ENCODE results near the gene DLGAP1.
A peak's percentile ranks its signal among the peaks of the same experiment; 100 is the strongest.
"Not testable (repeated sequence)": the region's sequence is repeated elsewhere in the genome, so short reads cannot be mapped to it uniquely, and the experiment has no call there.

DLGAP1 gene

GRCh38 chr18:4063545-4063944, 391.6 kb downstream of the DLGAP1 start:
- no peak for DNase-seq

GRCh38 chr18:4060427-4061281, 394.5 kb downstream of the DLGAP1 start:
- no peak for DNase-seq

- DNase-seq, result no peak
These were observed 396.9 kb downstream of the DLGAP1 start for GRCh38 chr18:4058179-4058578.

DNA sequence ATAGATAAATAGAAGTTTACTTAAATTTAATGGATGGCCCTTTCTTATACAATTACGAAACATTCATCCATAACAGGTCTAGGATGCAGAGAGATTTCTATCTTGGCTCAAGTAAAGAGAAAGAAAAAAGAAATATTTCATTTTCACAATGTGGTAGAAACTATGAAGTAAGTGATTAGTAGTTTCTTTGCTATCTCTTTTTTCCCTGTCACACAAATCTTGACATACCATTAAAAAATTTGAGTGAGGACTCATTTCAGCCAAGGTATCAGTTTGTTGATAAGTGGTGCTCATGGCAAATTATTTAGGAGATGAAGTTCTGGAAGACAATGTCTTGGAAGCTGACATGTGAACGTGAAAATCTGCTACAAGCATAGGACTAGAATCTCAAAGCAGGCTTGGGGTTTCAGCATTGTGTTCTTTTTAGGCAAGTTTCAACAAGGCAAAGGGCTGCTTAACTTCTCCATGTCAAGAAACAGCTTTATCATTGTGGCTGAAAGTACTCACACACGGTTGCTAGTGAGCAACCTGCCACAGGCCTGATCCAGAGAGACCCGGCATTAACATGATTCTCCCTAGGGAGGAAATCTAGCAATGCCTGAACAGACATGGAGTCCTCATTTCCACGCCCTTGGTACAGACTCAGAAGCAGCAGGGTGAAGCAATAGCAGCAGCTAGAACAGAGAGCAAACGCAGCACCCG, 414.6 kb downstream of the DLGAP1 start:
- no peak for DNase-seq

GRCh38 chr18:4035521-4035920, 419.6 kb downstream of the DLGAP1 start:
- no peak for DNase-seq

- not testable (repeated sequence) for DNase-seq
These were observed 420.3 kb downstream of the DLGAP1 start for GRCh38 chr18:4034815-4035214.

- no peak for DNase-seq
These were observed 428.6 kb downstream of the DLGAP1 start for GRCh38 chr18:4026542-4026941.

- no peak for DNase-seq
These were observed 430.4 kb downstream of the DLGAP1 start for GRCh38 chr18:4024702-4025101.

DNA sequence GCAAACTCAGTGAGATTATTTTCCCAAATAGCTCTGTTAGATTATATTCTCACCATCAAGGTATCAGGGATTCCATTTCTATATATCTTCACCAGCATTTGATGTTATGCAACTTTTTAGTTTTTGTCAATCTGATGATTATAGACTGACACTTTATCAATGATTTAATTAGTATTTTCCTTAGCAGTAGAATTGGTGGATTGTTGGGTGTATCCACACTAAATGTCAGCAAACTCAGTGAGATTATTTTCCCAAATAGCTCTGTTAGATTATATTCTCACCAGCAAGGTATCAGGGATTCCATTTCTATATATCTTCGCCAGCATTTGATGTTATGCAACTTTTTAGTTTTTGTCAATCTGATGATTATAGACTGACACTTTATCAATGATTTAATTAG, 432.4 kb downstream of the DLGAP1 start:
- not testable (repeated sequence) for DNase-seq

- DNase-seq, result no peak
These were observed 435.1 kb downstream of the DLGAP1 start for GRCh38 chr18:4020026-4020425.

GRCh38 chr18:4017480-4017879, 437.6 kb downstream of the DLGAP1 start:
- DNase-seq, result no peak

- DNase-seq, result no peak
These were observed 438.6 kb downstream of the DLGAP1 start for GRCh38 chr18:4016391-4017049.

GRCh38 chr18:4007846-4008245, 447.3 kb downstream of the DLGAP1 start:
- DNase-seq, result no peak

DNA sequence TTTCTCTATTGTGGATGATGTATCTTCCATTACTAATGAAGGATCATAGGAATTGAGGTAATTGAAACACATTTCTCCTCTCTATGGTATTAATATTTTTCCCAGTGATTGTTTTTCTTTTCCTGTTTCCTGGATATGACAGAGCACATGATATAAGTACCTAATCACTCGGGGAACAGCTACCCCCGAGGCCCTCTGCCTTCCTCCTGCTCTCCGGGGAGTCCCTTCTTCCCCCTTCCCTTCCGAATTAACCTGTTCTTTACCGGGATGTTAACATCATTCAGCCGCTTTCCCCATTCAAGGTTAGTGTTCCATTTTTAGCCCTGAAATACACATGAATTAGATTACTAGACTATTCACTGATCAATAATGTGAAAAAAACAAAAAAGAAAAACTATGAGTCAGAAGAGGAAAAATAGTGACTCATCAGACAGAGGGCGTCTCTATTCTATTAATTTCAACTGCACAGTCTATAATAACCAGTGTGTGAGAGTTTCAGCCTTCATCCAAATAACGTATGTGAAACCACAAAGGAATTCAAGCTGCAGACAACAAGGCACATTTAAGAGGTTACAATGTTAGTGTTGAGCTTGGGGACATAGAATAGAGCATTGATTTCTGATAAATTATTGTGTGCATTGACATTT, 450.8 kb downstream of the DLGAP1 start:
- DNase-seq, result no peak

GRCh38 chr18:3998698-3999333, 456.3 kb downstream of the DLGAP1 start:
- no peak for DNase-seq

- peak; percentile 62 for DNase-seq
These were observed 459.5 kb downstream of the DLGAP1 start for GRCh38 chr18:3995476-3996102.

DNA sequence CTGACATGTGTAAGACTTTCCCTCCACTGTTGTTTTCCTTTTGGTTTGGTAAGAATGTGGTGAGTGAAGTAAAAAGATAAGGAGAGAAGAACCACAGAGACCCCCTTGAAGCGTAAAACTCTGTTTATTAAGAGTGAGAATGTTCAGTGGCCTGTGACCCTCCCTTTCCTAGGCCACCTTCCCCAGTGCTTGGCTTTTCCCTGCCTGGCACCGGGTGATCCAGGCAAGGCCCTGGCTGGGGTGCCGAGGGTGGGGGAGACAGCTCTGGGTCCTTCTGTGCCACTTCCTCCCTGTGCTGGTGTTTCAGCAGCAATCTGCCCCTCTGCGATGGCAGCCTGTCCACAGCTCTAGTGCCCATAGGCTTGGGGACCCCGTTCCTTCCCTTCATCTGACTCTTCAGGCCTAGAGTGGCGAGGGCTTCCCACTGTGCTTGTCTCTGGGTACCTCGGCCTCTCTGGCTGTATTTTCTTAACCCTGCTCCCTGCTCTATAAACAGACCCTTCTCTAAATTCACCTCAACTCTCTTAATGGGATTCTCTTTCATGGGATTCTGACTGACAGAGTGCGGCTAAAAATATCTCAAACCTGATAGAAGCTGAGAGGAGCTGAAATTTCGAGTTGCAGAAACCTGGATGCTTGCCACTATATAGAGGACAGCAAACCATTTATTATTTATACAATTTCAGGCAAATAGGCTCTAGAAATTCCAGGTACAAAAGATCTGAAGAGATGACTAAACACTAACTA, 461.0 kb downstream of the DLGAP1 start:
- peak; percentile 15 for DNase-seq

DNA sequence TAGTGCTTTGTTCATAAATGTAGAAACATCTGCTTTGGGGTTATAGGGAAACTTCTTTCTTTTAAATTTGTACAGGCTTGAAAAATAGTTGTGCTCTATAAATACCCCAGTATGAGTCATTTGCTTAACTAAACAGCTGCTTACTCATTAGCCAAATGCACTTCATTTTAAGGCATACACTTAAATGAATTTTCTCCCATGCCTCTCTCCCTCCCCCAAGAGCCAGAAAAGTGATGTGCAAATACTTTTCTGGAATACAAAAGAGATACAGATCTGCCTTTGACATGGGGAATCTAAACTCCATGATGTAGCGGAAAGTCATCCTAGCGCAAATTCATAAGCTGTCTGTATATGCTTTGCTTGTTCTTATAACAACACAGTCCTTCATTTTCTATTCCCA, 469.4 kb downstream of the DLGAP1 start:
- DNase-seq, result no peak

GRCh38 chr18:3985020-3985419, 470.1 kb downstream of the DLGAP1 start:
- DNase-seq, result no peak

DNA sequence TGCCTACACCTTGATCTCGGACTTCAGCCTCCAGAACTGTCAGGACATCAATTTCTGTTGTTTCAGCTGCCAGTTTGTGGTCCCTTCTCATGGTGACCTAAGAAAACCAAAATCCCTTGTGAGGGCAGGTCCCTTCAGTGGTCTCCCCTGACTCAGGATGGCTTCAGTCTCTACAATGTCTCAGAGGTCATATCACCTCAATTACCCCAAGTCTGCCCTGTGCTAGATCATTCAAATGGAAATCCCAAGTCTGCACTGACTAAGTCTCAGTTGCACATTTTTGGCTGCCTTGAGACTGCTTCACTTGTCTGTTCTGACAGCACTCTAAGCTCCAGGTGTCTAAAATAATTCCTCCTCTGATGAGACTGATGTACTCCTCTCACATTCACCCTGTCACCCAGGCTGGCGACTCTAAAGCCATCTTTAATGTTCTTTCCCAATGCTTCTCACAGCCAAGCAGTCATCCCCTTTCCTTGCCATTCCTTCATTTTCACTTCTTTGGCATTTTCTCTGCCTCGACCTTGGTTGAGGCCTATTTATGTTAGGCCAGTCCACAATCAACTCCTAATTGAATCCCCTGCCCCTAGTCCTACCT, 470.8 kb downstream of the DLGAP1 start:
- DNase-seq, result no peak

DNA sequence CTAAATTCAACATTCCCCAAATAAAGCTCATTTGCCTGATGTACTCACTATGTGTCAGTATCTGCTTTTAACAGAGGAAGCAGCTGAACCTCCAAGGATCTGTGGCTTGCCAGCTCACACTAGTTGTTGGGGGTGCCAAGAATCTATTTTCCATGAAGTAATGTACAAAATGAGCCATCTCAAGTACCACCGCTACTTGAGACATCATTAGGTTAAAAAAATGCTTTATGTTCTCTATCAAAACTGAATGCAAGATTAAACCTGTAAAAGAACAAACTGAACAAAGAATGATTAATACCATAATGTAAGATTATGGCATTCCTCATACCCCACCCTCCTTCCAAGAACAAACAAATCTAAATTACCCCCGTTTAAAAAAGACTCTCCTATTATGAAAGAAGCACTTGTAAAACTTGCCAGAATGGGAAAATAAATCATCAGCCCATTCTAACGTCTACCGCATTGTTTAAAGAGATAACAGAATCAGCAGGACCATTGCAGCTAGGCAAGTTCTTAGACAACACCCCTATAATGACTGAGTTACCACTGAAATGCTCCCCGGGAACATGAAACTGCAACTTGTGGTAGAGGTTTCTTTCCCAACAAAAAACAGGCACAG, 471.6 kb downstream of the DLGAP1 start:
- DNase-seq, result no peak

All from NCI-H1417 treated with DMSO at 0.1 percent for 48 hours (cell line).